ENCODE data around the gene SEPTIN1.

Gene SEPTIN1

DNA sequence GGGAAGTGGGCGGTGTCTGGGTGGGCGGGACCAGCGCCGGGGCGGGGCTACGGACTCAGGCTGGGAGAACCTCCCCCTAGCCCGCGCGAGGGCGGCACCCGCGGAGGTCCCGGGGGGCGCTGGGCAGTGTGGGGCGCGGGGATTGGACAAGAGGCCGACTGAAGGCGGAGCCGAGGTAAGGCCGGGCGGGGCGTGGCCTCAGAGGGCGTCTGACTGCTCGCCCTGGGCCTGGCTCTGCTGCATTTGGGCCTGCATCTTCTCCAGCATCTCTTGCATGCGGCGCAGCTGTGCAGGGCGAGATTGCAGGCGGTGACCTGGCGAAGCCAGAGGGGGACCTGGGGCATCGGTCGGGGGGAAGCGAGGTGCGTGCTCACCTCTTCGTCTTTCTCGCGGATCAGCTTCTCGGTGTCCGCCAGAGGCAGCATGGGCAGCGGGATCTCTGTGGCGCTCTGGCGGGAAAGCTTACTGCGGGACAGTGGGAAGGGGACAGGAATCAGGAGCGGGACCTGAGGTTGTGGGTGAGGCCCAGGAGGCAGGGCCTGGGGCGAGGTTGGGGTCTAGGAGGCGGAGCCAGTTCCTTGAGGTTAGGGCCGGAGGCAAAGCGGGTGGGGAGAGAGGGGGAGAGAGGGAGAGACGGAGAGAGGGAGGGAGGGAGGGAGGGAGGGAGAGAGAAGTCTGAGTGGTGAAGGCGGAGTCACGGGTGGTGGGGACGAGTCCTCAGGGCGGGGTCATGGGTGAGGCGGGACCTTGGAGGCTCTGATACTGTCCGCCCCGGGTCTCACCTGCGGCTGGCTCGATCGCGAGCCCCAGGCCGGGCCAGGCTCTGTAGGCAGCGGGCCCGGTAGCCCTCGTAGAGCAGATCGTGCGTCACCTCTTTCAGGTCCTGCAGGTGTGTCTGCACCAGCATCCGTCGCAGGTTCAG is 3.9 kb downstream of the SEPTIN1 start:
- peak; percentile 98 for DNase-seq (ENCODE audit: low read depth)
- peak overlapping the region; percentile 77 for H3K4me3 ChIP-seq (replicated peaks; ENCODE audit: low read depth, low read length)
- TF ChIP-seq, protein P1, sequence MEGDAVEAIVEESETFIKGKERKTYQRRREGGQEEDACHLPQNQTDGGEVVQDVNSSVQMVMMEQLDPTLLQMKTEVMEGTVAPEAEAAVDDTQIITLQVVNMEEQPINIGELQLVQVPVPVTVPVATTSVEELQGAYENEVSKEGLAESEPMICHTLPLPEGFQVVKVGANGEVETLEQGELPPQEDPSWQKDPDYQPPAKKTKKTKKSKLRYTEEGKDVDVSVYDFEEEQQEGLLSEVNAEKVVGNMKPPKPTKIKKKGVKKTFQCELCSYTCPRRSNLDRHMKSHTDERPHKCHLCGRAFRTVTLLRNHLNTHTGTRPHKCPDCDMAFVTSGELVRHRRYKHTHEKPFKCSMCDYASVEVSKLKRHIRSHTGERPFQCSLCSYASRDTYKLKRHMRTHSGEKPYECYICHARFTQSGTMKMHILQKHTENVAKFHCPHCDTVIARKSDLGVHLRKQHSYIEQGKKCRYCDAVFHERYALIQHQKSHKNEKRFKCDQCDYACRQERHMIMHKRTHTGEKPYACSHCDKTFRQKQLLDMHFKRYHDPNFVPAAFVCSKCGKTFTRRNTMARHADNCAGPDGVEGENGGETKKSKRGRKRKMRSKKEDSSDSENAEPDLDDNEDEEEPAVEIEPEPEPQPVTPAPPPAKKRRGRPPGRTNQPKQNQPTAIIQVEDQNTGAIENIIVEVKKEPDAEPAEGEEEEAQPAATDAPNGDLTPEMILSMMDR (IDR thresholded peaks at IDR 0.05; ENCODE audit: low read length, missing control alignments): peak; percentile 28

DNA sequence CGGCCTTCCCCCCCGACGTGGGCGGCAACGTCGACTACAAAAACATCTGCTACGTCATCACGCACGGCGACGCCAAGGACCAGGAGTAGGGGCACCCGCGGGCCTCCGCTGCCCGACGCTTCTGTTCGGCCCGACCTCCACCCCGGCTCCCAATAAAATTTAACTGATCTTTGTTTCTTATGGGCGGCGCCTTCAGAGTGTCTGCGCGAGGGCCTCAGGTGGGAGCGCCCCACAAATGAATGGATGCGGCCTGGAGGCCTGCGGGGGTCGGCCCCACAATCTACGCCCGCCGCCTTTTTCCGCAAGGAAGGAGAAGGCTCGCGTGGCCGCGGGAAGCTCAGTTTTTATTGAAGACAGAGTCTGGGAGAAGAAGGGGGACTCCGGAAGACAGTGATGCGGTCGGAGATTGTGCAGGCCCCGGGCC is 4.5 kb downstream of the SEPTIN1 start:
- TF ChIP-seq, protein P1 (IDR thresholded peaks at IDR 0.05; ENCODE audit: low read length, missing control alignments): no peak
- H3K4me3 ChIP-seq (replicated peaks; ENCODE audit: low read depth, low read length): peak overlapping the region; percentile 77
- DNase-seq (ENCODE audit: low read depth): peak; percentile 93

DNA sequence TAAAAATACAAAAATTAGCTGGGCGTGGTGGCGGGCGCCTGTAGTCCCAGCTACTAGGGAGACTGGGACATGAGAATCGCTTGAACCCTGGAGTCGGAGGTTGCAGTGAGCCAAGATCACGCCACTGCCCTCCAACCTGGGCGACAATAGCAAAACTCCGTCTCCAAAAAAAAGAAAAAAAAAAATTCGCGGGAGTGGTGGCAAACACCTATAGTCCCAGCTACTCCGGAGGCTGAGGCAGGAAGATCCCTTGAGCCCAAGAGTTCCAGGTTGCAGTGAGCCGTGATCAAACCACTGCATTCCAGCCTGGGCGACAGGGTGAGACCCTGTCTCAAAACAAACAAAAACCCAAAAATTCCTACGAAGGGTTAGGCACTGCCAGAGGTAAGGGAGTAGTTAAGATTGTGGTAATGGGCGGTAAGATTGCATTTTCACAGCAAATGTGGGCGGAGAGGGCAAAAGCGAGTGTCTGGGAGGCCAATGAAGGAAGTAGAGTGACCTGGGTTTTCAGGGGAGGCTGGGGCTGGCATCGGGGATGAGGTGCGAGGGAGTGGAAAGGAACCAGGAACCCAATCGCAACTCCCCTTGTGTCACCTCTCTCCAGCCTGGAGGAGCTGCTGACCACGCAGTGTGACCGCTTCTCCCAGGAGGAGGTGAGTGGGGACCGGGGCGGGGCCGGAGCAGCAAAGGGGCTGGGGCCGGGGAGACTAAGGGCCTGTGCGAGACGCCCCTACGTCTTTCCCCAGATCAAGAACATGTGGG is 5.1 kb downstream of the SEPTIN1 start:
- peak overlapping the region; percentile 77 for H3K4me3 ChIP-seq (replicated peaks; ENCODE audit: low read depth, low read length)
- DNase-seq (ENCODE audit: low read depth): no peak
- TF ChIP-seq, protein P1 (IDR thresholded peaks at IDR 0.05; ENCODE audit: low read length, missing control alignments): no peak

DNA sequence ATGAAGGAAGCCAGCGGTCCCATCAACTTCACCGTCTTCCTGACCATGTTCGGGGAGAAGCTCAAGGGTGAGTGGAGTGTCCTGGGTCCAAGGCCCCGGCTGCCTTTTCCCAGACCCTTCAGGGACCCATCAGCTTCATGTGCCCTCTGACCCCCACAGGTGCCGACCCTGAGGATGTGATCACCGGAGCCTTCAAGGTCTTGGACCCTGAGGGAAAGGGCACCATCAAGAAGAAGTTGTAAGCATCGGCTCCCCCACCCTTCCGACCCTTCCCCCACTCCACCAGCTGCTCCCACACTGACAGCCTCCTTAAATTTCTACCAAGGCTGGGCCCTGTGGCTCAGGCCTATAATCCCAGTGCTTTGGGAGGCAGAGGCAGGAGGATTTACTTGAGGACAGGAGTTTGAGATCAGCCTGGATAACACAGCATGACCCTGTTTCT is 5.9 kb downstream of the SEPTIN1 start:
- TF ChIP-seq, protein P1 (IDR thresholded peaks at IDR 0.05; ENCODE audit: low read length, missing control alignments): no peak
- H3K4me3 ChIP-seq (replicated peaks; ENCODE audit: low read depth, low read length): no peak overlapping the region
- no peak for DNase-seq (ENCODE audit: low read depth)

DNA sequence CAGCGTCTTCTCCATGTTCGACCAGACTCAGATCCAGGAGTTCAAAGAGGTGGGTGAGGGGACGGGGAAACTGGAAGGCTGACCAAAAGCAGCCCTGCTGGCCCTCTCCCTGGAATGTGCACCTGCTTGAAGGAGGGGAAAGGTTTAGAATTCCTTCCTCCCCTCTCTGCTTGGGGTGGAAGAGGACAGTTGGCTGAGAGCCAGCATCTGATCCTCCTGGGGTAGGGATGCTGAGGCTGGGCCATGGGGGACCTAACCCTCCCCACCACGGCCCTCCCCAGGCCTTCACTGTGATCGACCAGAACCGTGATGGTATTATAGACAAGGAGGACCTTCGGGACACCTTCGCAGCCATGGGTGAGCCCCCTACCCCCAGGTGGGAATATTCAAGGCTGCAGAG is 6.5 kb downstream of the SEPTIN1 start:
- no peak overlapping the region for H3K4me3 ChIP-seq (replicated peaks; ENCODE audit: low read depth, low read length)
- TF ChIP-seq, protein P1 (IDR thresholded peaks at IDR 0.05; ENCODE audit: low read length, missing control alignments): no peak
- no peak for DNase-seq (ENCODE audit: low read depth)

DNA sequence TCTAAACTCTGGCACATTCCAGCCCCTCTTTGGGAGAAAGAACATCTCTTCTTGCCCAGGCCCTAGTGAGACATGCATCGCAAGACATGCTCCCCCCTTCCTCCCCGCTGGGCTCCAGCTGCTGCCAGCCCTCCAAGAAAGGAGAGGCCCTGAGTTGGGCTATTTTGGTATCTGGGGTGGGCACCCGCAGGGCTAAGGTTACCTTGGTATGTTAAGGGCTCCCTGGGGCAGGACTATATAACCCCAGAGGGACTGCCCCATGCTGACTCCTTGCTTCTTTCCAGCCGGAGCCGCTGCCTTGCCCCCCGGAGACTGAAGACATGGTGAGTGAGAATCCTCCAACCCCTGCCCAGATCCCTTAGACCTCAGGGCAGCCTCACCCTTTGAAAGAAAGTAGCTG is 7.8 kb downstream of the SEPTIN1 start, which contains the start of gene MYL11:
TSS of gene MYL11 (plus strand) at position 265 of the 400 bp plus-strand sequence. CDS start at position 321, 56 bp downstream.
- TF ChIP-seq, protein P1 (IDR thresholded peaks at IDR 0.05; ENCODE audit: low read length, missing control alignments): no peak
- no peak for DNase-seq (ENCODE audit: low read depth)
- H3K4me3 ChIP-seq (replicated peaks; ENCODE audit: low read depth, low read length): no peak within 1 kb of the TSS
